ENCODE results near the gene TTC7B. TPM values are rescaled to one million over a fixed set of nuclear protein-coding genes. Genes with fewer than 3 reads are reported as not detected.

Gene TTC7B
- total and polyA plus RNA-seq, 10 of the 15 experiments (the other 5 are each of a cell fraction or from before 2014, with no cell fraction given), result under 0.01 to 1.1 (median 0.26) TPM; not detected in 2

DNA sequence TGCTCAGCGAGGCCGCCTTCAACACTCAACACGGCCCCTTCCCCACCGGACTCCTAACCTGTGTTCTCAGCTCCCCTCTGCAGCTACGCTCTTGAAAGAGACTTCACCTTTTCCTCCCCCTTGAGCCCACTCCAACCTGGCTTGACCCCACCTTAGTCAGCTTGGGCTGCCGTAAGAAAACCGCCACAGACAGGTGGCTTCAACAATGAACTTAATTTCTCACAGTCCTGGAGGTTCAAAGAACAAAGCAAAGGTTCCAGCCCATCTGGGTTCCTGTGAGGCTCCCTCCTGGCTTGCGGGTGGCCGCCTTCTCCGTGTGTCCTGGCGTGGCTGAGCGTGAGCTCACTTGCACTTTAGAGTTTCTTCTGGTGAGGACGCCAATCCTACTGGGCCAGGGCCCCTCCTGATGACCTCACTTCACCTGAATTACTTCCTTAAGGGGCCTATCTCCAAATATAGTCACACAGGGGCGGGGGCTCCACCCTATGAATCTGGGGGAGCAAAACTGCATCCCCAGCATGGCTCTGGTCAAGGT lies 280.6 kb downstream of the TTC7B start (continued):
- TF ChIP-seq NFIC (IDR thresholded peaks at IDR 0.05; ENCODE audit: low read depth, low read length) (no peak), EGR1 (IDR thresholded peaks at IDR 0.05; ENCODE audit: borderline replicate concordance in 1 of 2, low read depth in 2 of 2, low read length in 2 of 2) (no peak), DPF2 (IDR thresholded peaks at IDR 0.05) (no peak), TARDBP (IDR thresholded peaks at IDR 0.05; ENCODE audit: borderline replicate concordance) (no peak)
- TF ChIP-seq, protein P1, sequence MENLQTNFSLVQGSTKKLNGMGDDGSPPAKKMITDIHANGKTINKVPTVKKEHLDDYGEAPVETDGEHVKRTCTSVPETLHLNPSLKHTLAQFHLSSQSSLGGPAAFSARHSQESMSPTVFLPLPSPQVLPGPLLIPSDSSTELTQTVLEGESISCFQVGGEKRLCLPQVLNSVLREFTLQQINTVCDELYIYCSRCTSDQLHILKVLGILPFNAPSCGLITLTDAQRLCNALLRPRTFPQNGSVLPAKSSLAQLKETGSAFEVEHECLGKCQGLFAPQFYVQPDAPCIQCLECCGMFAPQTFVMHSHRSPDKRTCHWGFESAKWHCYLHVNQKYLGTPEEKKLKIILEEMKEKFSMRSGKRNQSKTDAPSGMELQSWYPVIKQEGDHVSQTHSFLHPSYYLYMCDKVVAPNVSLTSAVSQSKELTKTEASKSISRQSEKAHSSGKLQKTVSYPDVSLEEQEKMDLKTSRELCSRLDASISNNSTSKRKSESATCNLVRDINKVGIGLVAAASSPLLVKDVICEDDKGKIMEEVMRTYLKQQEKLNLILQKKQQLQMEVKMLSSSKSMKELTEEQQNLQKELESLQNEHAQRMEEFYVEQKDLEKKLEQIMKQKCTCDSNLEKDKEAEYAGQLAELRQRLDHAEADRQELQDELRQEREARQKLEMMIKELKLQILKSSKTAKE (IDR thresholded peaks at IDR 0.05; ENCODE audit: low read depth, poor library complexity, severe bottlenecking), result no peak
- TF ChIP-seq, protein P2, sequence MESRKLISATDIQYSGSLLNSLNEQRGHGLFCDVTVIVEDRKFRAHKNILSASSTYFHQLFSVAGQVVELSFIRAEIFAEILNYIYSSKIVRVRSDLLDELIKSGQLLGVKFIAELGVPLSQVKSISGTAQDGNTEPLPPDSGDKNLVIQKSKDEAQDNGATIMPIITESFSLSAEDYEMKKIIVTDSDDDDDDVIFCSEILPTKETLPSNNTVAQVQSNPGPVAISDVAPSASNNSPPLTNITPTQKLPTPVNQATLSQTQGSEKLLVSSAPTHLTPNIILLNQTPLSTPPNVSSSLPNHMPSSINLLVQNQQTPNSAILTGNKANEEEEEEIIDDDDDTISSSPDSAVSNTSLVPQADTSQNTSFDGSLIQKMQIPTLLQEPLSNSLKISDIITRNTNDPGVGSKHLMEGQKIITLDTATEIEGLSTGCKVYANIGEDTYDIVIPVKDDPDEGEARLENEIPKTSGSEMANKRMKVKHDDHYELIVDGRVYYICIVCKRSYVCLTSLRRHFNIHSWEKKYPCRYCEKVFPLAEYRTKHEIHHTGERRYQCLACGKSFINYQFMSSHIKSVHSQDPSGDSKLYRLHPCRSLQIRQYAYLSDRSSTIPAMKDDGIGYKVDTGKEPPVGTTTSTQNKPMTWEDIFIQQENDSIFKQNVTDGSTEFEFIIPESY (IDR thresholded peaks at IDR 0.05), result no peak

DNA sequence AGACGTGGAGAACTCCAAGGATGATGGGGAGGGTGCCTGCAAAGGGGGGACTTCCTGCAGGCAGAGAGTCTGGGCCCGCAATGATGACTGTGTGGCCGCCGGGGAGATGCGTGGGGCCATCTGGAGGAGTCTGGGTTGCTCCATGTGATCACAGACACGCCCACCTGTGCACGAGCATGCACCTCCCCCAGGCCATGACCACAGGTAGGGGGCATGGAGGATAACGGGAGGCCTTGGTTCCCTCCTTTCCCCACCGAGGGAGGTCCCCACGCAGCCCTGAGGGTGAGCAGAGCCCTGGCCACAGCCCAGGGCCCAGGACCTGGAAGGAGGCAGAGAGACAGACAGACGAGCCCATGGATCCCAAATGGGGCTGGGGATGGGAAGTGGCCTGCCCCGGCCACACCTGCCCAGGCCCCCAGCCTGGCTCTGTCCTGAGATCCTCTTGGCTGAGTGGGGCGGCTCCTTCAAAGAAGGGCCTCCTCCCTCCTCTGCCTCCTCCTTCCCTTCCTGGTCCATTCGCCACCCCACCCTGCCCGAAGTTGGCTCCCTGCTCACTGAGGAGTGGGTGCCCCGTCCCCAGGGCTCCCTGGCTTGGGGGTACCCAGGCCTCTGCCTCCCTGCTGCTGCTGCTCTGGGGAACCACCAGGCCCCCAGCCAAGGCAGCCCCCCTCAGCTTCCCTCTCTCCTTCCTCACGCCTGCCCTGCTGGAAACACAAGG lies 281.2 kb downstream of the TTC7B start:
- DNase-seq (ENCODE audit: low read depth, low spot score) (no peak), ATAC-seq (no peak), FAIRE-seq (no peak)
- H3K4me3 ChIP-seq, result no peak overlapping the region
- ChIA-PET SMC1A (ENCODE audit: uncharacterized antibody, unreplicated experiment) (no interaction called here), RAD21 (ENCODE audit: unreplicated experiment) (no interaction called here), POLR2A (no interaction called here), CTCF (no interaction called here)
- no peaks in the 10 kb centered on the region for H3K27me3 ChIP-seq (replicated peaks in 1 of 2; ENCODE audit: control insufficient read depth in 2 of 2, insufficient read depth in 2 of 2, low read length in 1 of 2)
- no peak overlapping the region for H3K4me2 ChIP-seq (ENCODE audit: control insufficient read depth, insufficient read depth)
- H3K9me3 ChIP-seq (replicated peaks; ENCODE audit: control insufficient read depth, insufficient read depth, low read length), result no peaks in the 10 kb centered on the region
- BruUV-seq (replicated peaks), result no TSS peak
- intact Hi-C loops (cut with micrococcal nuclease; ENCODE audit: unreplicated experiment), result no loop called here
- in situ Hi-C loops (cut with MboI), result no loop called here
- no peaks in the 10 kb centered on the region for H3K79me2 ChIP-seq (ENCODE audit: control insufficient read depth, insufficient read depth, low read length)
- no peak overlapping the region for H3K27ac ChIP-seq (ENCODE audit: control insufficient read depth, insufficient read depth)
- no peak overlapping the region for H2AFZ ChIP-seq (ENCODE audit: control insufficient read depth, low read depth, low read length)
- H4K20me1 ChIP-seq (ENCODE audit: control insufficient read depth, insufficient read depth), result no peaks in the 10 kb centered on the region
- H3K9ac ChIP-seq (ENCODE audit: control insufficient read depth, insufficient read depth, low read length), result no peak overlapping the region
- H3K4me1 ChIP-seq (ENCODE audit: control insufficient read depth, insufficient read depth, low read length), result no peaks in the 10 kb centered on the region
- H3K36me3 ChIP-seq (ENCODE audit: control insufficient read depth in 2 of 2, insufficient read depth in 2 of 2, low read length in 1 of 2), result no peaks in the 10 kb centered on the region
- TF ChIP-seq, protein P3, sequence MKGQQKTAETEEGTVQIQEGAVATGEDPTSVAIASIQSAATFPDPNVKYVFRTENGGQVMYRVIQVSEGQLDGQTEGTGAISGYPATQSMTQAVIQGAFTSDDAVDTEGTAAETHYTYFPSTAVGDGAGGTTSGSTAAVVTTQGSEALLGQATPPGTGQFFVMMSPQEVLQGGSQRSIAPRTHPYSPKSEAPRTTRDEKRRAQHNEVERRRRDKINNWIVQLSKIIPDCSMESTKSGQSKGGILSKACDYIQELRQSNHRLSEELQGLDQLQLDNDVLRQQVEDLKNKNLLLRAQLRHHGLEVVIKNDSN (IDR thresholded peaks at IDR 0.05; ENCODE audit: borderline replicate concordance, extremely low read length, insufficient read depth, low read depth, low read length), result no peak
- TF ChIP-seq TARDBP (IDR thresholded peaks at IDR 0.05; ENCODE audit: borderline replicate concordance), result no peak
- TF ChIP-seq NR2C1 (IDR thresholded peaks at IDR 0.05), result no peak
- no peak for TF ChIP-seq TBL1XR1 (IDR thresholded peaks at IDR 0.05; ENCODE audit: low read depth, low read length)
- no peak for TF ChIP-seq TCF12 (IDR thresholded peaks at IDR 0.05; ENCODE audit: low read depth, low read length)
- no peak for TF ChIP-seq MEF2A (IDR thresholded peaks at IDR 0.05; ENCODE audit: insufficient read depth, low read depth, low read length)
- TF ChIP-seq, protein P4, sequence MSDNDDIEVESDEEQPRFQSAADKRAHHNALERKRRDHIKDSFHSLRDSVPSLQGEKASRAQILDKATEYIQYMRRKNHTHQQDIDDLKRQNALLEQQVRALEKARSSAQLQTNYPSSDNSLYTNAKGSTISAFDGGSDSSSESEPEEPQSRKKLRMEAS (IDR thresholded peaks at IDR 0.05; ENCODE audit: low read depth, low read length), result no peak
- TF ChIP-seq STAT3 (IDR thresholded peaks at IDR 0.05; ENCODE audit: low read depth, low read length), result no peak
- TF ChIP-seq ESRRA (IDR thresholded peaks at IDR 0.05; ENCODE audit: low read length), result no peak
- no peak for TF ChIP-seq NFYB (IDR thresholded peaks at IDR 0.05; ENCODE audit: insufficient read depth, low read depth, low read length)
- no peak for TF ChIP-seq POLR2AphosphoS5 (IDR thresholded peaks at IDR 0.05; ENCODE audit: low read length)
- TF ChIP-seq MTA2 (IDR thresholded peaks at IDR 0.05; ENCODE audit: low read depth), result no peak
- WGBS (ENCODE audit: insufficient coverage, insufficient replicate concordance, low lambda C conversion rate, missing lambda C conversion rate), result 32% methylated on average over 14 of the region's 17 CpGs
